ENCODE measurements around the gene GTF2H1.

GRCh38 chr11:18408558-18409291 is 86.4 kb downstream of the GTF2H1 start:
- TF ChIP-seq, protein P1, sequence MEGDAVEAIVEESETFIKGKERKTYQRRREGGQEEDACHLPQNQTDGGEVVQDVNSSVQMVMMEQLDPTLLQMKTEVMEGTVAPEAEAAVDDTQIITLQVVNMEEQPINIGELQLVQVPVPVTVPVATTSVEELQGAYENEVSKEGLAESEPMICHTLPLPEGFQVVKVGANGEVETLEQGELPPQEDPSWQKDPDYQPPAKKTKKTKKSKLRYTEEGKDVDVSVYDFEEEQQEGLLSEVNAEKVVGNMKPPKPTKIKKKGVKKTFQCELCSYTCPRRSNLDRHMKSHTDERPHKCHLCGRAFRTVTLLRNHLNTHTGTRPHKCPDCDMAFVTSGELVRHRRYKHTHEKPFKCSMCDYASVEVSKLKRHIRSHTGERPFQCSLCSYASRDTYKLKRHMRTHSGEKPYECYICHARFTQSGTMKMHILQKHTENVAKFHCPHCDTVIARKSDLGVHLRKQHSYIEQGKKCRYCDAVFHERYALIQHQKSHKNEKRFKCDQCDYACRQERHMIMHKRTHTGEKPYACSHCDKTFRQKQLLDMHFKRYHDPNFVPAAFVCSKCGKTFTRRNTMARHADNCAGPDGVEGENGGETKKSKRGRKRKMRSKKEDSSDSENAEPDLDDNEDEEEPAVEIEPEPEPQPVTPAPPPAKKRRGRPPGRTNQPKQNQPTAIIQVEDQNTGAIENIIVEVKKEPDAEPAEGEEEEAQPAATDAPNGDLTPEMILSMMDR (IDR thresholded peaks at IDR 0.05), result no peak
- TF ChIP-seq ZFX (IDR thresholded peaks at IDR 0.05; ENCODE audit: borderline replicate concordance), result no peak

Measured in 22Rv1 (cell line).